GM13977 (cell line): ENCODE data around the gene GFER.

Source experiments
- DNase-seq: peaks from one replicate; pipeline ENCODE4 v3.0.0; 2012; ENCODE audit warnings: low spot score
- CTCF ChIP-seq: IDR thresholded peaks from 2 replicates; pipeline ENCODE4 v1.5.1; 2012; ENCODE audit warnings: mild to moderate bottlenecking, control low read depth; ENCODE audit not compliant: insufficient read depth; ENCODE audit errors: extremely low read depth, missing control alignments
- in situ Hi-C: fragments of 300-500 bp; cut with MboI; formaldehyde crosslinking; loops from one replicate; pipeline ENCODE4 v1.12.0; 2022; ENCODE audit warnings: low sequenced_read_pairs, low pct_unique_long_range_greater_than_20kb, mixed read lengths, inconsistent platforms; ENCODE audit not compliant: unreplicated experiment

The GFER gene

DNA sequence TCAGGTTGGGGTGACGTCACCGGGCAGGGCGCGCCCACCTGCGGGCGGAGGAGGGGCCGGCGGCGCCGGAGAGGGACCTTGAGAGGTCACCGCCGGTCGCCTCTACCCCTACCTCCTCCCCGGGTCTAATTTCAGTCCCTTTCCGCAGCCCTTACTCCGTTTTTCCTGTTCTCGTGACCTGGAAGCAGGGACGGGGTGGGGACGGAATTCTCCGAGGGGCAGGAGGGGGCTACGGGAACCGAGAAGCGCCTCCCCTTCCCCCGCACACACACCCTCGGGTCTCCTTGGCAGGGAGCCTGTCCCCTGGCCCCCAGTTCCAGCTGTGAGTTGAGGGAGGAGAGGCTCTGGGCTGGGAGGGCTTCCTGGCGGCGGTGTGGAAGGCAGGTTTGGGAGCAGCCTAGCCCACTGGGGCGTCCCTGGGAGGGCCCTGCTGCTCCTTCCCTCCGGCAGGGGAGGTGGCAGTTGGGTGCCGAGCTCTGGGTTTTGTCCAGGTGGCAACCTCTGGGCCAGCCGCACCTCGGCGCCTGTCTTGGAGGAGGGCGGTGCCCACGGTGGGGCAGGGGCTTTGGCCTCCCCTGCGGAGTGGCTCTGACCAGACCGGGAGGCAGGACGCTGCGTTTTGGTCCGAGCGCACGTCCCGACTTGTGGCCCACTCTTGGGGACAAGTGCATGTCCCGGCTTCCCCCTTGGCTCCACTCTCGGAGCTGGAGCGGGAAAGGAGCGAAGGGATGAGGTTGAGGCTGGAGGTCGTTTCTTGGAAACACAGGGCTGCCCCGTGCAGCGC lies 6.5 kb downstream of the GFER start:
- in situ Hi-C loops, result no loop called here
- no peak for TF ChIP-seq CTCF
- peak; percentile 61 for DNase-seq

GRCh38 chr16:1991135-1991551 lies 7.2 kb downstream of the GFER start:
- no peak for TF ChIP-seq CTCF
- DNase-seq, result peak; percentile 78
- in situ Hi-C loops, result no loop called here

DNA sequence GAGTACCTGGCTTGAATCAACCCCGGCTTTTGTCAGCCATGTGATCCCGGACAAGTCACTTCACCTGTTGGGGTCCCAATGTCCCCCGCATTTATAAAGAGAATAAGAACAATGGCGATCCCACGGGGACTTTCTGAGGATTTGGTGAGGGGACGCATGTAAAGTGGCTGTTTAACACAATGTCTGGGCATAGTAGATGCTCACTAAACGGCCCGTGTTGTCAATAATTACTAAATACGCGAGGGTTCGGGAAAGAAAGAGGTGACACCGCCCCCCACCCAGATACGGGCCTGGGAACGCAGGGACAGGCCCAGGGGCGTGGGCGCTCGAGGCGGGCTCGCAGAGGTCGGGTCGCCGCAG lies 7.6 kb downstream of the GFER start:
- in situ Hi-C loops, result no loop called here
- no peak for DNase-seq
- no peak for TF ChIP-seq CTCF

- TF ChIP-seq CTCF, result no peak
- in situ Hi-C loops, result no loop called here
- DNase-seq, result peak; percentile 100
These were observed 8.1 kb downstream of the GFER start for GRCh38 chr16:1991948-1992703.

GRCh38 chr16:1992704-1993317 lies 8.8 kb downstream of the GFER start:
- in situ Hi-C loops, result no loop called here
- no peak for TF ChIP-seq CTCF
- DNase-seq, result no peak

DNA sequence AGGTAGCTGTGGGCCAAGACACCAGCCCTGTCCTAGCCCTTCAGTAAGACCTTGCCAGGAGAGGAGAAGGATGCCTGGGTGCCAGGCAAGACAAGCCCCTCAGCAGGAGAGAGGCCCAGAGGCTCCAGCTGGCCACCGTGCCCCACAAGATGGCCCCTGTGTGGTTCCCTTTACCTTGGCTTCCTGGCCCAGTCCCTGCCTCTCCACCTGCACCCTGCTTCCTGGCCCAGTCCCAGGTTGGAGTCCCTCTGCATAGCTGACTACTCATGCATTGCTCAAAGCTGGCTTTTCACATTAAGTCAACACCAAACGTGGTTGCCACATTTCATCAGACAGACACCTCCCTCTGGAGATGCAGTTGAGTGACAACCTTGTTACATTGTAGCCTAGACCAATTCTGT lies 9.7 kb downstream of the GFER start:
- DNase-seq, result no peak
- in situ Hi-C loops, result no loop called here
- TF ChIP-seq CTCF, result no peak
